ENCODE measurements around the gene VWF. TPM values are rescaled to one million over a fixed set of nuclear protein-coding genes. Genes with fewer than 3 reads are reported as not detected.

VWF gene
- total and polyA plus RNA-seq, 10 of the 15 experiments (the other 5 are each of a cell fraction or from before 2014, with no cell fraction given): 0.08 to 0.23 TPM; not detected in 8

GRCh38 chr12:6145564-6145963 is 21.1 kb upstream of the VWF start (continued):
- TF ChIP-seq, protein P1, sequence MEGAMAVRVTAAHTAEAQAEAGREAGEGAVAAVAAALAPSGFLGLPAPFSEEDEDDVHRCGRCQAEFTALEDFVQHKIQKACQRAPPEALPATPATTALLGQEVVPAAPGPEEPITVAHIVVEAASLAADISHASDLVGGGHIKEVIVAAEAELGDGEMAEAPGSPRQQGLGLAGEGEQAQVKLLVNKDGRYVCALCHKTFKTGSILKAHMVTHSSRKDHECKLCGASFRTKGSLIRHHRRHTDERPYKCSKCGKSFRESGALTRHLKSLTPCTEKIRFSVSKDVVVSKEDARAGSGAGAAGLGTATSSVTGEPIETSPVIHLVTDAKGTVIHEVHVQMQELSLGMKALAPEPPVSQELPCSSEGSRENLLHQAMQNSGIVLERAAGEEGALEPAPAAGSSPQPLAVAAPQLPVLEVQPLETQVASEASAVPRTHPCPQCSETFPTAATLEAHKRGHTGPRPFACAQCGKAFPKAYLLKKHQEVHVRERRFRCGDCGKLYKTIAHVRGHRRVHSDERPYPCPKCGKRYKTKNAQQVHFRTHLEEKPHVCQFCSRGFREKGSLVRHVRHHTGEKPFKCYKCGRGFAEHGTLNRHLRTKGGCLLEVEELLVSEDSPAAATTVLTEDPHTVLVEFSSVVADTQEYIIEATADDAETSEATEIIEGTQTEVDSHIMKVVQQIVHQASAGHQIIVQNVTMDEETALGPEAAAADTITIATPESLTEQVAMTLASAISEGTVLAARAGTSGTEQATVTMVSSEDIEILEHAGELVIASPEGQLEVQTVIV (IDR thresholded peaks at IDR 0.05; ENCODE audit: borderline replicate concordance, partially characterized antibody): no peak
- TF ChIP-seq RB1 (IDR thresholded peaks at IDR 0.05; ENCODE audit: borderline replicate concordance) (no peak), BCL11A (IDR thresholded peaks at IDR 0.05; ENCODE audit: low read depth, low read length) (no peak)

- in situ Hi-C loops (cut with MboI) (no loop called here), intact Hi-C loops (cut with micrococcal nuclease; ENCODE audit: unreplicated experiment) (no loop called here)
- no TSS peak for BruUV-seq (replicated peaks)
- Histone ChIP-seq H3K9ac (ENCODE audit: control insufficient read depth, insufficient read depth, low read length) (no peak overlapping the region), H3K4me3 (no peak overlapping the region), H4K20me1 (ENCODE audit: control insufficient read depth, insufficient read depth) (no peaks in the 10 kb centered on the region), H3K4me1 (ENCODE audit: control insufficient read depth, insufficient read depth, low read length) (no peaks in the 10 kb centered on the region), H3K79me2 (ENCODE audit: control insufficient read depth, insufficient read depth, low read length) (no peaks in the 10 kb centered on the region), H3K9me3 (replicated peaks; ENCODE audit: control insufficient read depth, insufficient read depth, low read length) (no peaks in the 10 kb centered on the region), H3K27me3 (replicated peaks in 1 of 2; ENCODE audit: control insufficient read depth in 2 of 2, insufficient read depth in 2 of 2, low read length in 1 of 2) (no peaks in the 10 kb centered on the region; a peak in 1 of 4 replicates), H3K27ac (ENCODE audit: control insufficient read depth, insufficient read depth) (no peak overlapping the region), H2AFZ (ENCODE audit: control insufficient read depth, low read depth, low read length) (no peak overlapping the region), H3K36me3 (ENCODE audit: control insufficient read depth in 2 of 2, insufficient read depth in 2 of 2, low read length in 1 of 2) (no peaks in the 10 kb centered on the region), H3K4me2 (ENCODE audit: control insufficient read depth, insufficient read depth) (no peak overlapping the region)
- RAD21 ChIA-PET (ENCODE audit: unreplicated experiment): no interaction called here
- CTCF ChIA-PET: no interaction called here
- DNase-seq (ENCODE audit: low read depth, low spot score): no peak
- ATAC-seq: no peak
- WGBS (ENCODE audit: insufficient coverage, insufficient replicate concordance, low lambda C conversion rate, missing lambda C conversion rate): 14% methylated on average over 3 of the region's 4 CpGs
- no peak for FAIRE-seq
- POLR2A ChIA-PET: no interaction called here
- SMC1A ChIA-PET (ENCODE audit: uncharacterized antibody, unreplicated experiment): no interaction called here
- TF ChIP-seq RAD51 (IDR thresholded peaks at IDR 0.05) (no peak), POLR2AphosphoS5 (IDR thresholded peaks at IDR 0.05; ENCODE audit: low read length) (no peak), KDM1A (IDR thresholded peaks at IDR 0.05; ENCODE audit: borderline replicate concordance) (no peak), HDAC2 (IDR thresholded peaks at IDR 0.05) (no peak), ATF3 (IDR thresholded peaks at IDR 0.05; ENCODE audit: borderline replicate concordance, extremely low read depth, low read depth, low read length) (no peak), GATAD2B (conservative IDR thresholded peaks at IDR 0.05; ENCODE audit: low read depth) (no peak), ETV6 (conservative IDR thresholded peaks at IDR 0.05 in 1 of 2, IDR thresholded peaks at IDR 0.05 in 1 of 2; ENCODE audit: borderline replicate concordance in 1 of 2, low read depth in 1 of 2) (no peak), CHD2 (IDR thresholded peaks at IDR 0.05; ENCODE audit: borderline replicate concordance, low read depth, low read length) (no peak), SMAD5 (IDR thresholded peaks at IDR 0.05; ENCODE audit: low read depth) (no peak)
- TF ChIP-seq, protein P2, sequence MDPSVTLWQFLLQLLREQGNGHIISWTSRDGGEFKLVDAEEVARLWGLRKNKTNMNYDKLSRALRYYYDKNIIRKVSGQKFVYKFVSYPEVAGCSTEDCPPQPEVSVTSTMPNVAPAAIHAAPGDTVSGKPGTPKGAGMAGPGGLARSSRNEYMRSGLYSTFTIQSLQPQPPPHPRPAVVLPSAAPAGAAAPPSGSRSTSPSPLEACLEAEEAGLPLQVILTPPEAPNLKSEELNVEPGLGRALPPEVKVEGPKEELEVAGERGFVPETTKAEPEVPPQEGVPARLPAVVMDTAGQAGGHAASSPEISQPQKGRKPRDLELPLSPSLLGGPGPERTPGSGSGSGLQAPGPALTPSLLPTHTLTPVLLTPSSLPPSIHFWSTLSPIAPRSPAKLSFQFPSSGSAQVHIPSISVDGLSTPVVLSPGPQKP (IDR thresholded peaks at IDR 0.05; ENCODE audit: low read depth, low read length): no peak
- TF ChIP-seq, protein P3, sequence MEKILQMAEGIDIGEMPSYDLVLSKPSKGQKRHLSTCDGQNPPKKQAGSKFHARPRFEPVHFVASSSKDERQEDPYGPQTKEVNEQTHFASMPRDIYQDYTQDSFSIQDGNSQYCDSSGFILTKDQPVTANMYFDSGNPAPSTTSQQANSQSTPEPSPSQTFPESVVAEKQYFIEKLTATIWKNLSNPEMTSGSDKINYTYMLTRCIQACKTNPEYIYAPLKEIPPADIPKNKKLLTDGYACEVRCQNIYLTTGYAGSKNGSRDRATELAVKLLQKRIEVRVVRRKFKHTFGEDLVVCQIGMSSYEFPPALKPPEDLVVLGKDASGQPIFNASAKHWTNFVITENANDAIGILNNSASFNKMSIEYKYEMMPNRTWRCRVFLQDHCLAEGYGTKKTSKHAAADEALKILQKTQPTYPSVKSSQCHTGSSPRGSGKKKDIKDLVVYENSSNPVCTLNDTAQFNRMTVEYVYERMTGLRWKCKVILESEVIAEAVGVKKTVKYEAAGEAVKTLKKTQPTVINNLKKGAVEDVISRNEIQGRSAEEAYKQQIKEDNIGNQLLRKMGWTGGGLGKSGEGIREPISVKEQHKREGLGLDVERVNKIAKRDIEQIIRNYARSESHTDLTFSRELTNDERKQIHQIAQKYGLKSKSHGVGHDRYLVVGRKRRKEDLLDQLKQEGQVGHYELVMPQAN (conservative IDR thresholded peaks at IDR 0.05): no peak
These were observed 18.8 kb upstream of the VWF start for GRCh38 chr12:6143303-6143675.
